CD8-positive, alpha-beta memory T cell (primary cell): ENCODE data around the gene PRRX1. TPM values are rescaled to one million over a fixed set of nuclear protein-coding genes. Genes with fewer than 3 reads are reported as not detected.

Source experiments
- CTCF ChIA-PET: fragments of 350-600 bp; sonication (Branson Sonifier 250); formaldehyde crosslinking; loops from one replicate; lab custom pipeline; 2021; ENCODE audit warnings: antibody characterized with exemption; lab: Charles Lee
- POLR2A ChIA-PET: fragments of 350-600 bp; sonication (Branson Sonifier 250); formaldehyde crosslinking; loops from one replicate; lab custom pipeline; 2021; ENCODE audit warnings: antibody characterized with exemption; lab: Charles Lee
- DNase-seq, 5 donors: peaks; one replicate each; pipeline versions ENCODE4 v3.0.0 to v3.0.0-alpha.2; 2020 to 2022; ENCODE audit warnings: mixed read lengths in 1 of 5
- H3K27ac ChIP-seq: one replicate; pipeline ENCODE4 v1.7.0; 2013; ENCODE audit warnings: low read depth, mild to moderate bottlenecking, low read length, moderate library complexity
- H3K27me3 ChIP-seq: 2 replicates; pipeline ENCODE4 v1.7.0; 2013; ENCODE audit warnings: low read length, mild to moderate bottlenecking; ENCODE audit not compliant: insufficient read depth, poor library complexity, severe bottlenecking
- H3K36me3 ChIP-seq: 2 replicates; pipeline ENCODE4 v1.7.0; 2013; ENCODE audit warnings: mild to moderate bottlenecking, low read length, moderate library complexity; ENCODE audit not compliant: insufficient read depth
- H3K4me1 ChIP-seq: 2 replicates; pipeline ENCODE4 v1.7.0; 2013; ENCODE audit warnings: mild to moderate bottlenecking, low read length, moderate library complexity; ENCODE audit not compliant: insufficient read depth
- H3K4me3 ChIP-seq: 2 replicates; pipeline ENCODE4 v1.7.0; 2013; ENCODE audit warnings: mild to moderate bottlenecking, low read length
- H3K9me3 ChIP-seq: 2 replicates; pipeline ENCODE4 v1.7.0; 2013; ENCODE audit warnings: mild to moderate bottlenecking, low read length
- H3K27ac Mint-ChIP-seq, 8 donors: one replicate each; pipeline ENCODE4 v1.8.0; 2020 to 2021; ENCODE audit warnings: mixed read lengths in 8 of 8, mild to moderate bottlenecking in 6 of 8, inconsistent platforms in 3 of 8, moderate library complexity in 3 of 8
- H3K27me3 Mint-ChIP-seq, 2 donors: one replicate each; pipeline ENCODE4 v1.8.0; 2020 to 2021; ENCODE audit warnings: mixed read lengths in 2 of 2, mild to moderate bottlenecking in 1 of 2, moderate library complexity in 1 of 2
- H3K36me3 Mint-ChIP-seq, 3 donors: one replicate each; pipeline ENCODE4 v1.8.0; 2020 to 2021; ENCODE audit warnings: mixed read lengths in 3 of 3, inconsistent platforms in 1 of 3, mild to moderate bottlenecking in 1 of 3
- H3K4me1 Mint-ChIP-seq, 3 donors: one replicate each; pipeline ENCODE4 v1.8.0; 2020 to 2021; ENCODE audit warnings: mixed read lengths in 3 of 3, inconsistent platforms in 1 of 3, mild to moderate bottlenecking in 1 of 3
- H3K4me3 Mint-ChIP-seq, 7 donors: one replicate each; pipeline ENCODE4 v1.8.0; 2020 to 2021; ENCODE audit warnings: mixed read lengths in 7 of 7, mild to moderate bottlenecking in 6 of 7, moderate library complexity in 4 of 7, inconsistent platforms in 2 of 7
- H3K9me3 Mint-ChIP-seq, 5 donors: one replicate each; pipeline ENCODE4 v1.8.0; 2020 to 2022; ENCODE audit warnings: mixed read lengths in 5 of 5, mild to moderate bottlenecking in 3 of 5, moderate library complexity in 2 of 5, inconsistent platforms in 1 of 5
- polyA plus RNA-seq: library from polyadenylated mRNA; unstranded; fragments of 300-500 nt; fragmentation: Illumina TruSeq; gene quantifications from one replicate; pipeline ENCODE4 v1.2.3, GENCODE V29; 2021
- total RNA-seq, 2 experiments: library from RNA; stranded (reverse); gene quantifications; one replicate each; pipeline ENCODE4 v1.2.3, GENCODE V29; 2021

The PRRX1 gene
- total and polyA plus RNA-seq, 3 experiments from 2014 or later = not detected

GRCh38 chr1:170660871-170661645 is 2.9 kb upstream of the PRRX1 start:
- Mint-ChIP-seq H3K9me3 (peaks cover 0 to 2% (median 0%) of the 10 kb centered on the region in 5 donors), H3K4me3 (no peak overlapping the region), H3K27me3 (peaks cover 63 to 91% of the 10 kb centered on the region in 2 donors), H3K36me3 (no peaks in the 10 kb centered on the region), H3K27ac (no peak overlapping the region), H3K4me1 (peaks cover 6 to 39% (median 9%) of the 10 kb centered on the region in 3 donors)
- ChIA-PET POLR2A (no interaction called here), CTCF (no interaction called here)
- Histone ChIP-seq H3K4me3 (no peak overlapping the region), H3K36me3 (no peaks in the 10 kb centered on the region), H3K9me3 (no peaks in the 10 kb centered on the region), H3K27ac (no peak overlapping the region), H3K4me1 (no peaks in the 10 kb centered on the region), H3K27me3 (peaks cover 6% of the 10 kb centered on the region)
- no peak for DNase-seq

DNA sequence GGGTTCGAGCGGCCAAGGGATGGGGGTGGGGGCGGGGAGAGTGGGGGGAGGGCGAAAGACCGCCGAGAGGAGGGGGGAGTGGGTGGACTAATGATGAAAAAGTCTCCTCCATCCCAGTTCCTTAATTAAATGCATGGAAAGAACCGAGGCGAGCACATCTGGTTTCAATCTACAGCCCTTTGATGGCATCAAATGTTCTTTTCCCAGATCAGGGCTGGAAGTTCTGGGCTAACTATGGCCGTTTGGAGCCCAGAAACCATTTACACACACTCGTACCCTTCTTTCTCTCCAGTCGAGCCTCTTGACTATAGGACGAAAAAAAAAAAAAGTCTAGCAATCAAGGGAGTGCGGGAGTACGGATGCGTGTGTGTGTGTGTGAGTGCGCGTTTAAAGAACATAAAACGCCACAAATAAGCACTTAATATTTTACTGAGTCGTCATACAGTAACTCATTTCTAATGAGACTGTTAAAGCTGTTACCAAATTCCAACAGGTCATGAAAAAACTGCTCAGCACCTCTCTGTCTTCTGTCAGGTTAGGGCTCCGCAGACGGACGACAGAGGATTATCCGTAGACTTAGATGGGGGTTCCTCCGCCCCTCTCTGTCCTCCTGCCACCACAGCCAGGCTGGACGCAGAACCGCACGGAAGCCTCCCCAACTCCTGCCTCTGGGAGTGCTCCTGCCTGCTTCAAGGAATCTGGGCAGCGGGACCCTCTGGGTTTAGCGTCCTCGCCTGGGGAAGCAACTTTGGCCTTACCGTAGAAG is 2.1 kb upstream of the PRRX1 start:
- peaks cover 10% of the 10 kb centered on the region for H3K27me3 ChIP-seq

DNA sequence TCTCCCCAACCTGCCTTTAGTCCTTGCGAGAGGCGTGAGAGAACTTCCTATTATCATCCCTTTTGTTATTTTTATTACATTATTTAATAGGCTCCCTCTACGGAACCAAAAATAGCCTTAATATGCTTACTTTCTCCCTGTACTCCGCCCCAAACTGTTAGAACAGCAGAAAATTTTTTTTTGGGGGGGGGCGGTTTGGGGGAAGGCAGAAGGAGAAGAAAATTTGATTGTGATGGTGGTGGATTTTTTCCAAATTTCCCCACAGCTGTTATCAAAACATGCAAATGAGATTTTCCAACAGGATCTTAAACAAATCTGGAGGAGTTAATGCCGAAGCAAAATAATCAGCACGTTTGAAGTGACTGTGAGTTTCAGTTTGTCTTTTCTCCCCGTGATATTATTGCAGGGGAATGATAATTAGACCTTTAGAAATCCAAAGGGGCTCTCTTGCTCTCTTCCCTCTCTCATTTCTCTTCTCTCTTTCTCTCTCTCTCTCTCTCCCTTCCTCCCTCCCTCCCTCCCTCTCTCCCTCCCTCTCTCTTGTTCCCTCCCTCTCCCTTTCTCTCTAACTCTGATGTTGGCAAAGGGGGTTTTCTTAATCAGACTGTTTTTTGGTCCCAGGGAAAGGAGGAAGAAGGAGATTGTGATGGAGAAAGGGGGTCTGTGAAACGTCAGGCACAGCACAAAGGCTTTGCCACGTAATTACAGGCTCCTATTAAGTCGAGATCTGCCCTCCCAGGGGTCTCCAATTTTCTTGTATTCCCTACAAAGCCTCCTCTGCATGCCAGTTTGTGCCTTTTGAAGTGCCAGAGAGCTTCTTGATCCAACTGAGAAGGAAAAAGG is 1.1 kb upstream of the PRRX1 start:
- ChIA-PET POLR2A (no interaction called here), CTCF (no interaction called here)
- Histone ChIP-seq H3K36me3 (no peaks in the 10 kb centered on the region), H3K27ac (no peak overlapping the region), H3K4me1 (no peaks in the 10 kb centered on the region), H3K27me3 (peaks cover 16% of the 10 kb centered on the region), H3K9me3 (no peaks in the 10 kb centered on the region), H3K4me3 (no peak overlapping the region)
- peaks cover 72 to 89% of the 10 kb centered on the region in 2 donors for H3K27me3 Mint-ChIP-seq
- H3K4me1 Mint-ChIP-seq = peaks cover 8 to 42% (median 18%) of the 10 kb centered on the region in 3 donors
- DNase-seq = no peak
- H3K27ac Mint-ChIP-seq = no peak overlapping the region
- no peaks in the 10 kb centered on the region for H3K36me3 Mint-ChIP-seq
- peaks cover 0 to 4% (median 0%) of the 10 kb centered on the region in 5 donors for H3K9me3 Mint-ChIP-seq
- H3K4me3 Mint-ChIP-seq = peak overlapping the region in 1 of 7 donors; percentile 13

More for the DNA sequence above, 2.1 kb upstream of the PRRX1 start:
- H3K36me3 Mint-ChIP-seq = no peaks in the 10 kb centered on the region
- peaks cover 7 to 39% (median 13%) of the 10 kb centered on the region in 3 donors for H3K4me1 Mint-ChIP-seq
- peaks cover 69 to 89% of the 10 kb centered on the region in 2 donors for H3K27me3 Mint-ChIP-seq
- no peak overlapping the region for H3K4me3 ChIP-seq
- no peak for DNase-seq
- no peaks in the 10 kb centered on the region for H3K9me3 ChIP-seq
- H3K4me3 Mint-ChIP-seq = no peak overlapping the region
- H3K4me1 ChIP-seq = no peaks in the 10 kb centered on the region
- H3K9me3 Mint-ChIP-seq = peaks cover 0 to 3% (median 0%) of the 10 kb centered on the region in 5 donors
- ChIA-PET POLR2A (no interaction called here), CTCF (no interaction called here)
- no peak overlapping the region for H3K27ac Mint-ChIP-seq
- no peaks in the 10 kb centered on the region for H3K36me3 ChIP-seq
- no peak overlapping the region for H3K27ac ChIP-seq

DNA sequence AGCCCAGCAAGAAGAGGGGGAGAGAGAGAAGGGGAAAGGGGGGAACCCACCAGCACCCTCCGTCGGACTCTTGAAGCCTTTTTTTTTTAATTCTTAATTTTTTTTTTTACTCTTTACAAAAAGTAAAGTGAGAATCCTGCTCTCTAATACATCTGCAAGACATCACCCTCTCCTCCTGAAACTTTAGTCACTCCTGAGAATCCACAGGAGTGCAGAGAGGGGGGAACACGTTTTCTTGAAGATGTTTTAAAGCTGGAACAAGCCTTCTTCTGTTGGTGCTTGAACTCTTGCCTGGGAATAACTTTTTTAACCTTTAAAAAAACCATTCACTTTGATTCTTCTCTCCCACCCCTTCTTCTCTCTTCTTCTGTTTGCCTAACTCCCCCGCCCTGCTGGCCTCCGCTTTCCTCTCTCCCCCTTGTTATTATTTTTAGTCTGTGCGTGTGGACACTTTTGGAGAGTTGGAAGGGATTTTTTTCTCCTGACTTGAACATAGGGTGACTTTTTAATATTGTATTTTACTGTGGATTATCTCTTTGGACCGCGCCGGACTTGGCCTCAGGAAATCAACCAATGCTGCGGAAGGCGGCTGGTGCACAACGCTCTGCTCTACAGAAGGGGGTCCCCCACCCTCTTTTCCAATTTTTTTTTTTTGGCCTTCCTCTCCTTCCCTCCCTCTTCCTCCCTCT is 383 bp upstream of the PRRX1 start:
- Histone ChIP-seq H3K27ac (no peak overlapping the region), H3K4me1 (no peaks in the 10 kb centered on the region), H3K27me3 (peaks cover 22% of the 10 kb centered on the region), H3K9me3 (no peaks in the 10 kb centered on the region), H3K36me3 (no peaks in the 10 kb centered on the region), H3K4me3 (no peak overlapping the region)
- POLR2A ChIA-PET = no interaction called here
- Mint-ChIP-seq H3K4me3 (no peak overlapping the region), H3K4me1 (peaks cover 13 to 49% (median 25%) of the 10 kb centered on the region in 3 donors), H3K9me3 (peaks cover 0 to 4% (median 0%) of the 10 kb centered on the region in 5 donors), H3K36me3 (no peaks in the 10 kb centered on the region), H3K27me3 (peaks cover 74 to 89% of the 10 kb centered on the region in 2 donors), H3K27ac (peak overlapping the region in 1 of 8 donors; percentile 2)
- no peak for DNase-seq
- CTCF ChIA-PET = no interaction called here

GRCh38 chr1:170664828-170665612 is 1.1 kb downstream of the PRRX1 start:
- ChIA-PET CTCF (no interaction called here), POLR2A (no interaction called here)
- DNase-seq = no peak
- Mint-ChIP-seq H3K36me3 (no peaks in the 10 kb centered on the region), H3K27ac (peak overlapping the region in 1 of 8 donors; percentile 28), H3K4me1 (peaks cover 13 to 50% (median 26%) of the 10 kb centered on the region in 3 donors), H3K9me3 (peaks cover 0 to 4% (median 2%) of the 10 kb centered on the region in 5 donors), H3K4me3 (peak overlapping the region in 4 of 7 donors; percentile 28 to 74 (median 38)), H3K27me3 (peaks cover 71 to 88% of the 10 kb centered on the region in 2 donors)
- no peak overlapping the region for H3K4me3 ChIP-seq
- H3K27ac ChIP-seq = no peak overlapping the region
- H3K36me3 ChIP-seq = no peaks in the 10 kb centered on the region
- H3K27me3 ChIP-seq = peaks cover 28% of the 10 kb centered on the region
- no peaks in the 10 kb centered on the region for H3K4me1 ChIP-seq
- no peaks in the 10 kb centered on the region for H3K9me3 ChIP-seq

GRCh38 chr1:170665629-170666028 is 1.7 kb downstream of the PRRX1 start:
- Mint-ChIP-seq H3K4me3 (no peak overlapping the region), H3K36me3 (no peaks in the 10 kb centered on the region), H3K27me3 (peaks cover 66 to 88% of the 10 kb centered on the region in 2 donors), H3K27ac (no peak overlapping the region), H3K9me3 (peaks cover 0 to 4% (median 2%) of the 10 kb centered on the region in 5 donors), H3K4me1 (peaks cover 13 to 47% (median 26%) of the 10 kb centered on the region in 3 donors)
- Histone ChIP-seq H3K9me3 (no peaks in the 10 kb centered on the region), H3K27ac (no peak overlapping the region), H3K4me1 (no peaks in the 10 kb centered on the region), H3K27me3 (peaks cover 34% of the 10 kb centered on the region), H3K4me3 (no peak overlapping the region), H3K36me3 (no peaks in the 10 kb centered on the region)
- no peak for DNase-seq
- POLR2A ChIA-PET = no interaction called here
- CTCF ChIA-PET = no interaction called here
